HG03460 (cell line): ENCODE results near the gene PTPN22.
A peak's percentile ranks its signal among the peaks of the same experiment; 100 is the strongest.

Experiments
- ATAC-seq: cut with Tn5 transposase; IDR thresholded peaks from one replicate; pipeline ENCODE4 v1.9.1; 2021; ENCODE audit not compliant: unreplicated experiment

The PTPN22 gene

DNA sequence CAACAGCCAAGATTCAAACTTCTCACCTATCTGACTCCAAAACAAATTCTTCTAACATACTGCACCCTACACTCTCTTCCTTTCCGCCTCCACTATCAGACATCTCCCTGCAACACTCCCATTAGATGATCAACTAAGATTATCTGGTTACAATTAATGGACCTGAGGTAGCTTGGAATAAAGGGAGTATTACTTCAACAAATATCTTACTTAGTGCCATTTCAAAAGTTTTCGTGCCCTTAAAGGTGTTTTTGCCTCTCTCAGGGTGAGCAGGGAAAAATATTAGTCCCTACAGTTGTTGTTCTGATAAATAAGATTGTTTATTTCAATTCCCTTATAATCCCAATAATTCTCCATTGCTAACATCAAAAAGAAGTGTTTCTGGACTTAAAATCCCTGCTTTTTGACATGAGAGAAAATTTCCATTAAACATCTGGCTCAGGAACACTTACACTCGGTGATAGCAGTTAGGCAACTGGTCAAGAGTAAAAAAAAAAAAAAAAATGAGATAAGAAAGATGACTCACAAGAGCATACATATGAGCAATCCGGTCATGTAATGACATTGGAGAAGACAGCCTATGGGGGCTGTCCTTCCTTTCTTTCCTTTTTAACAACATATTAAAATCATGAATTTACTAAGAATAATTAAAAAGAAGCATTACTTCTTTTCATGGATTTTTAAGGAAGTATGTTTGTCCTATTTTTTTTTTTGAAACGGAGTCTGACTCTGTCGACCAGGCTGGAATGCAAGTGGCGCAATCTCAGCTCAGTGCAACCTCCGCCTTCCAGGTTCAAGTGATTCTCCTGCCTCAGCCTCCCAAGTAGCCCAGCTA is 66.9 kb downstream of the PTPN22 start:
- ATAC-seq: no peak

DNA sequence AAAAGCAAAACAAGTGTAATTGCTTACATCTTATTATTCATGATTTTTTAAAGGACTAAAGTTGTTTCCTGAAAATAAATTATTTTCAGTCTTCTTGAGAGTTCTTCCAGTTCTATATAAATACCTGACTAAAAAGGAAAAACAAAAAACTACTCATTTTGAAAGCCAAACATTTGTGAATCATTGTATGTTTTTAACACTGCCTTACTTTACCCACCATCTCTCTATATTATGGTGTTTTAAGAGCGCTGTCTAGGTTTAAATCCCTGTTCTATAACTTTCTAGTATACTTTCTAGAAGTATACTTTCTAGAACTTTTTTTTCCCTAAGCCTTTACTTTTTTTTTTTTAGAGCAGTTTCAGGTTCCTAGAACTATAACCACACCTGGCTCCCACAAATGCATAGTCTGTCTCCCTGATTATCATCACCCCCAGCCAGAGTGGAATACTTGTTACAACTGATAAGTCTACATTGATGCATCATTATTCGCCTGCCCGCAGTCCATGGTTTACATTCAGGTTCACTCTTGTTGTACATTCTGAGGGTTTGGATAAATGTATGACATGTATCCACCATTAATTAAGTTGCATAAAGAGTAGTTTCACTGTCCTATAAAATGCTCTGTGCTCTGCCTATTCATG is 69.0 kb downstream of the PTPN22 start:
- ATAC-seq: no peak

- ATAC-seq: no peak
Observed at GRCh38 chr1:113800487-113800886, 71.0 kb downstream of the PTPN22 start.

GRCh38 chr1:113797472-113797871 is 74.0 kb downstream of the PTPN22 start:
- ATAC-seq: no peak

DNA sequence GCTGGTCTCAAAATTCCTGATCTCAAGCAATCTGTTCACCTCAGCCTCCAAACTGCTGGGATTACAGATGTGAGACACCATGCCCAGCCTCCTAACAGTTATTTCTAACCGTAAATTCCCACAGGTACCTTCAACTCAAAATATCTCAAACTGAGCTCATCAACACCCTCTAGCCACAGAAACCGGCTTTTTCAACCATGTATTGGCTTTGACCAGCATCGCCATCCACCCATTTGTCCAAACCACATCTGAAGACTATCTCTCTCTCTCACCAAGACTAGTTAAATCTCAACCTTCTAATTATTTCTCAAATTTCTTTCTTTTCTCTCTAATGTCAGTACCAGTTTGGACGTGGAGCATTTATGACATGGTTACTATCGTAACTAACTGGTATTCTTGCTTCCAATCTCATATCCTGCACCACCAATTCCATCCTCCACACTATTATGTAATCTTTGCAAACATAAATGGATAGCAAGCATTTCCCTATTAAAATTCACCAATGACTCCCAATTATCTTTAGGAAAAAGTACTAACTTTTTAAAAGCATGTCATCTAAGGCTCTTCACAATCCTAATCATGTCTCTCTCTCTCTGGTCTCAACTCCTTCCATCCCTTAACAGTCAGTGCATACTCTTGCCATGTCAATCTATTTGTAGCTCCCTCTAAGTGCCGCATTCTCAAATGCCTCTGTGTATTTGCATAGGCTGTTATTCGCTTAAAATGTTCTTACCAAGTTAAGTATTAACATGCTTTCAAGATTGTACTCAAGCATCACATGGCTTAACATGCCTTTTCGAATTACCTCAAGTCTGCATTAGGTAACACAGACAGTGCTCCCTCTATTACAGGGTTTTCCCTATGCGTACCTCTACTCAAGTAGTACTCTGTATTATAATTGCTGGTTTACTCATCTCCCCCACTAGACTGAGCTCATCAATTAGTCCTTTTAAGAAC is 77.4 kb downstream of the PTPN22 start:
- no peak for ATAC-seq

DNA sequence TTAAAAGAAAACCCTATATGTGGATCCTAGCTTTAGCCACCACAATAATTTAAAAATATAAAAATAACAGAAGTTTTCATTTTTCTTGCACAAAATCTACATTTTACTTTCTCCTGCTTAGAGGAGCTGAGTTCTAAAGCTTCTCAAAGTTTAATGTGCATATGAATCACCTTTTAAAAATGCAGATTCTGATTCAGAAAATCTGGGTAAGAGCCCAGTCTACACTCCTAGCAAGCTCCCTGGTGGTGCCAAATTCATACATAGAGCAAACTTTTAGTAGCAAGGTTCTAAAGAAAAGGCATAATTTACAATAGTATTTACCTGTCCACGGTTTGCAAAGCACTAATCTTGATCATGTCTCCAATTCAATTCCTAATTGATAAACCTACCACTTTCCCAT is 78.5 kb downstream of the PTPN22 start:
- no peak for ATAC-seq

DNA sequence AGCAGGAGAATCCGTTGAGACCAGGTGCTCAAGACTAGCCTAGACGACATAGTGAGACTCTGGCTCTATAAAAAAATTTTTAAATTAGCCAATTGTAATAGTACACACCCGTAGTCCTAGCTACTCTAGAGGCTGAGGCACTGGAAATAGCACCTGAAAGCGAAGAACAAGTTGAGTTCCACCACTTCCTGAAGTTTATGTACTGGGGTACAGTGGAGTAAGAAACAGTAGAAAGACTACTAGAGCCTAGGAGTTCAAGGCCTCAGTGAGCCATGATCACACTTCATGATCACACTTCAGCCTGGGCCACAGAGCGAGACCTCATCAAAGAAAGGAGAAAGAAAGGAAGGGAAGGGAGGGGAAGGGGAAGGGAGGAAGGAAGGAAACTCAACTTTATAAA is 79.0 kb downstream of the PTPN22 start:
- no peak for ATAC-seq

GRCh38 chr1:113788802-113789201 is 82.7 kb downstream of the PTPN22 start:
- ATAC-seq: no peak

- ATAC-seq: no peak
Observed at GRCh38 chr1:113787663-113788062, 83.8 kb downstream of the PTPN22 start.

DNA sequence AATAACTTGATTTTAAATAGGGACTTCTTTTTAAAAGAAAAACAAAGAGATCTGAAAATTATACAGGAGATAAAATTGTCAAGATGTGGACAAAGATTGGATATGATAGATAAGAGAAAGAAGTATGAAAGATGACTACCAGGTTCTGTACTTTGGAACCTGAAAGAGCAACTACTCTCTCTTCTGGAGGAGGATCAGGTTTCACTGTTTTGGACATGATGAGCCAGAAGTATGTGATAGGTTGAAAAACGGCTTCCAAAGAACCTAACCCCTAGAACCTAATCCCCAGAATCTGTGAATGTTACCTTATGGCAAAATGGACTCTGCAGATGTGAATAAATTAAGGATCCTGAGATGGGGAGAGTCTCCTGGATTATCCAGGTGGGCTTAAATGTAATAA is 85.4 kb downstream of the PTPN22 start:
- no peak for ATAC-seq

GRCh38 chr1:113784104-113784779 is 87.3 kb downstream of the PTPN22 start:
- peak; percentile 66 for ATAC-seq

- peak; percentile 83 for ATAC-seq
Observed at GRCh38 chr1:113783254-113784103, 88.0 kb downstream of the PTPN22 start.

GRCh38 chr1:113782406-113782805 is 89.1 kb downstream of the PTPN22 start:
- ATAC-seq: no peak

- no peak for ATAC-seq
Observed at GRCh38 chr1:113780374-113781146, 91.0 kb downstream of the PTPN22 start.

GRCh38 chr1:113779542-113779941 is 92.0 kb downstream of the PTPN22 start:
- no peak for ATAC-seq

GRCh38 chr1:113777561-113777960 is 94.0 kb downstream of the PTPN22 start:
- no peak for ATAC-seq

DNA sequence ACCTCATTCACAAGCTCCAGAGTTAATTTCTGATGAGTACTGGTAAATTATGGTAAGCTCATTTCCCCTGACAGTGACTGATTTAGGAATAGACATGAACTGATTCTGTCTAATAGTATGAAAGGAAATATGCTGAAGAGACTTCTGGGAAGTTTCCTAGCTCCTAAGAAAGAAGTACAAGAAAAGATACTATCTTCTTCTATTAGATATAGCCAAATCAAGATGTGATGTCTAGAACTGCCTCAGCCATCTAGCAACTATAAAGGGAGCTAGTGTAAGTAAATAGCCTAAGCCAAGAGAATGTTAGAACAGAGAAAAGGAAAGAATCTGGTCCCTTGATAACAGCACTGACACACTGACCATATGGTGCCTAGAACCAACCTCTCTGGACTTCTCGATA is 101.5 kb downstream of the PTPN22 start:
- no peak for ATAC-seq

GRCh38 chr1:113769601-113769970 is 101.9 kb downstream of the PTPN22 start:
- no peak for ATAC-seq

DNA sequence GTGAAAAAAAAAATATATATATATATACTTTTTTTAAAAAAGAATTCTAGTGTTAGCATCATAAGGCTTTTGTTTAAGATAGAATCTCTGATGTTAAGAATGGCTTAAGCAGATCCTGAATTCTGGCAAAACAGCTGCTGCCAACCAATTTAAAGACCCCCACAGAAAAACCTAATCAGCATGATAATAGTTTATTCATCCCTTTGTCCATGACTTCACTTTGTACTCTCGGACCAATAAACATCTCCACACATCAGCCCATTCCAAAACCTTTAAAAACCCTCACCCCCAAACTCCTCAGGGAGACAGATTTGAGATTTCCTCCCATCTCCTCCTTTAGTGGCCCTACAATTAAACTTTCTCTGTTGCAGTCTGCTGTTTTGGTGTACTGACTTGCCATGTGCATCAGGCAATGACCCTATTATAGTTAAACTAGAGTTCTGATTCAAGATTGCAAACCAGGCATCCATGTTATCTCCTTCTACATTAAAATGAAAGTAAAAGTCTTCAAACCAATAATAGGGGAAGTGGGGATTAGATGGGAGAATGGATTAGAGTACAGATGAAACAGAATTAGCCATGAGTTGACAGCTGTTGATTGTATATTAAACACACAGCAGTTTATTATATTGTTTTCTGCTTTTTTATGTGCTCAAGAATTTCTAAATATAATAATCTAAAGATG is 102.5 kb downstream of the PTPN22 start:
- no peak for ATAC-seq
